B cell (primary cell): ENCODE data around the gene OR52E2. TPM values are rescaled to one million over a fixed set of nuclear protein-coding genes. Genes with fewer than 3 reads are reported as not detected.

Experiments
- ATAC-seq: fragments of 200-7000 bp; cut with Tn5 transposase; one replicate; pipeline ENCODE4 v1.10.0; 2021; ENCODE audit warnings: low read depth, mild to moderate bottlenecking, moderate number of reproducible peaks, moderate library complexity
- CTCF ChIA-PET: fragments of 350-600 bp; sonication (Branson Sonifier 250); formaldehyde crosslinking; loops from one replicate; lab custom pipeline; 2021; ENCODE audit warnings: antibody characterized with exemption, inconsistent platforms; lab: Charles Lee
- POLR2A ChIA-PET: fragments of 350-600 bp; sonication (Branson Sonifier 250); formaldehyde crosslinking; loops from one replicate; lab custom pipeline; 2021; ENCODE audit warnings: antibody characterized with exemption; lab: Charles Lee
- DNase-seq: peaks from one replicate; pipeline ENCODE4 v3.0.0; 2013
- H2AFZ ChIP-seq: 2 replicates; pipeline ENCODE4 v1.6.1; 2012; ENCODE audit warnings: mild to moderate bottlenecking, low read depth, low read length; ENCODE audit not compliant: insufficient read depth, poor library complexity, severe bottlenecking
- H3K27ac ChIP-seq, 2 donors: 1 replicate in 1 of 2; 2 replicates in 1 of 2; pipeline ENCODE4 v1.5.1; 2012 to 2013; ENCODE audit warnings: low read length in 2 of 2, mild to moderate bottlenecking in 2 of 2, moderate library complexity in 1 of 2
- H3K27me3 ChIP-seq, 4 experiments: fragments of 200-600 bp in 1 of 4; sonication (generic) in 1 of 4; replicated peaks in 1 of 4; 1 replicate in 2 of 4; 2 replicates in 2 of 4; pipeline versions ENCODE4 v1.6.1 to v1.7.0; 2013 to 2016; ENCODE audit warnings: low read length in 3 of 4, mild to moderate bottlenecking in 2 of 4, mixed read lengths in 1 of 4, moderate library complexity in 1 of 4; ENCODE audit not compliant: insufficient read depth in 4 of 4, control insufficient read depth in 3 of 4; ENCODE audit errors: control extremely low read depth in 1 of 4
- H3K36me3 ChIP-seq, 2 experiments: replicated peaks in 1 of 2; 1 replicate in 1 of 2; 2 replicates in 1 of 2; pipeline versions ENCODE4 v1.6.1 to v1.7.1; 2013; ENCODE audit warnings: low read length in 1 of 2; ENCODE audit not compliant: insufficient read depth in 2 of 2, control insufficient read depth in 1 of 2; ENCODE audit errors: control extremely low read depth in 1 of 2, extremely low read depth in 1 of 2
- H3K4me1 ChIP-seq, 2 donors: fragments of 200-600 bp in 1 of 2; sonication (generic) in 1 of 2; 1 replicate in 1 of 2; 2 replicates in 1 of 2; pipeline versions ENCODE4 v1.5.1 to v1.6.1; 2013 to 2017; ENCODE audit warnings: low read length in 2 of 2; ENCODE audit not compliant: control insufficient read depth in 2 of 2, insufficient read depth in 2 of 2
- H3K4me2 ChIP-seq: replicated peaks from 2 replicates; pipeline ENCODE3; 2012; ENCODE audit warnings: mild to moderate bottlenecking, low read depth, low read length; ENCODE audit not compliant: poor library complexity, severe bottlenecking
- H3K4me3 ChIP-seq, 5 experiments: fragments of 200-600 bp in 1 of 5; sonication (generic) in 1 of 5; 1 replicate in 3 of 5; 2 replicates in 2 of 5; pipeline versions ENCODE4 v1.5.1 to v1.7.0; 2011 to 2016; ENCODE audit warnings: low read length in 4 of 5, mild to moderate bottlenecking in 4 of 5, low read depth in 2 of 5, control low read depth in 1 of 5, moderate library complexity in 1 of 5; ENCODE audit not compliant: insufficient read depth in 1 of 5; ENCODE audit errors: control extremely low read depth in 1 of 5, extremely low read depth in 1 of 5
- H3K79me2 ChIP-seq: fragments of 200-600 bp; sonication (generic); one replicate; pipeline ENCODE4 v1.6.0; 2016; ENCODE audit warnings: low read length; ENCODE audit not compliant: control insufficient read depth, insufficient read depth
- H3K9ac ChIP-seq: fragments of 200-600 bp; sonication (generic); 2 replicates; pipeline ENCODE4 v1.6.1; 2017; ENCODE audit warnings: mild to moderate bottlenecking, low read length, moderate library complexity
- H3K9me3 ChIP-seq, 3 donors: one replicate each; pipeline versions ENCODE4 v1.6.1 to v1.7.1; 2013; ENCODE audit warnings: low read length in 2 of 3; ENCODE audit not compliant: control insufficient read depth in 2 of 3, insufficient read depth in 1 of 3; ENCODE audit errors: control extremely low read depth in 1 of 3
- H4K20me1 ChIP-seq: 2 replicates; pipeline ENCODE4 v1.6.0; 2012; ENCODE audit warnings: mild to moderate bottlenecking, low read length; ENCODE audit not compliant: insufficient read depth, control insufficient read depth, poor library complexity, severe bottlenecking
- H3K27ac Mint-ChIP-seq: one replicate; pipeline ENCODE4 v1.8.0; 2021; ENCODE audit warnings: mixed read lengths
- H3K27me3 Mint-ChIP-seq: one replicate; pipeline ENCODE4 v1.8.0; 2021; ENCODE audit warnings: mixed read lengths
- H3K4me1 Mint-ChIP-seq: one replicate; pipeline ENCODE4 v1.8.0; 2021; ENCODE audit warnings: mixed read lengths
- H3K4me3 Mint-ChIP-seq: one replicate; pipeline ENCODE4 v1.8.0; 2021; ENCODE audit warnings: mixed read lengths
- H3K9me3 Mint-ChIP-seq: one replicate; pipeline ENCODE4 v1.8.0; 2022; ENCODE audit warnings: mixed read lengths; ENCODE audit not compliant: insufficient read depth
- EZH2 ChIP-seq: IDR thresholded peaks from 2 replicates; pipeline ENCODE4 v1.6.1; 2012; ENCODE audit warnings: borderline replicate concordance, low read depth, mild to moderate bottlenecking, moderate library complexity, low read length; ENCODE audit not compliant: insufficient read depth, poor library complexity, severe bottlenecking
- WGBS: methylation state at CpG from one replicate; pipeline ENCODE4 v1.1.5; 2013; ENCODE audit warnings: missing lambda C conversion rate; ENCODE audit not compliant: insufficient coverage; 5-methylcytosine and 5-hydroxymethylcytosine counted together
- intact Hi-C: fragments of 100-400 bp; cut with micrococcal nuclease; formaldehyde crosslinking; loops from one replicate; pipeline ENCODE4 v1.10.0; 2022
- polyA plus RNA-seq: library from polyadenylated mRNA; depleted of rRNA; stranded (reverse); fragments of >200 nt; gene quantifications from 2 replicates; pipeline ENCODE4 v1.2.3, GENCODE V29; 2012
- total RNA-seq, 2 donors: library from RNA; stranded (reverse); fragments of 120-200 nt in 1 of 2; gene quantifications; 1 replicate in 1 of 2; 2 replicates in 1 of 2; pipeline versions ENCODE4 v1.2.3 to v1.2.4, GENCODE V29; 2013 to 2022
- TF ChIP-seq, protein P1 (sequence below): fragments of 200-600 bp; IDR thresholded peaks from one replicate; pipeline ENCODE4 v1.8.0; 2022; ENCODE audit warnings: antibody characterized with exemption, mild to moderate bottlenecking

Gene OR52E2
- total and polyA plus RNA-seq, 2 donors (not counting 1 experiment from before 2014, with no cell fraction given): not detected

DNA sequence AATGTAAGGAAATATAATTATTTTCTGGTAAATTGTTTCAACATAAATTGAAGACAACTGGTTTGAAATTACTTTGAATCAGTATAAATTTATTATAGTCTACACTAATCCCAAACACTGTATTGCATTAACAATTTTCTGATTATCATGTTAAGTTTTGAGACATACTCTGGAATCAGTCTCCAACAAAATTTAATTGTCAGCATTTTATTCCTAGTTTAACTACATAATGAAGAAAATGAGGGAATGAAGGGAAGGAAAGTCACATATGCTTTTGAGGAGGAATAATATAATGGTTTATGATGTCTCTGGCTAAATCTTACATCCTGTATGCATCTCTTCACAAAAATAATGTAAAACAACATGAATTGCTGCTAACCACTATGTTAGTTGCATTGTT, 24.2 kb upstream of the OR52E2 start:
- no peaks in the 10 kb centered on the region for H3K4me1 Mint-ChIP-seq
- no peak overlapping the region for H2AFZ ChIP-seq
- no peaks in the 10 kb centered on the region for H3K79me2 ChIP-seq
- no peak overlapping the region for H3K27ac ChIP-seq
- H3K36me3 ChIP-seq: no peaks in the 10 kb centered on the region
- TF ChIP-seq, protein P1, sequence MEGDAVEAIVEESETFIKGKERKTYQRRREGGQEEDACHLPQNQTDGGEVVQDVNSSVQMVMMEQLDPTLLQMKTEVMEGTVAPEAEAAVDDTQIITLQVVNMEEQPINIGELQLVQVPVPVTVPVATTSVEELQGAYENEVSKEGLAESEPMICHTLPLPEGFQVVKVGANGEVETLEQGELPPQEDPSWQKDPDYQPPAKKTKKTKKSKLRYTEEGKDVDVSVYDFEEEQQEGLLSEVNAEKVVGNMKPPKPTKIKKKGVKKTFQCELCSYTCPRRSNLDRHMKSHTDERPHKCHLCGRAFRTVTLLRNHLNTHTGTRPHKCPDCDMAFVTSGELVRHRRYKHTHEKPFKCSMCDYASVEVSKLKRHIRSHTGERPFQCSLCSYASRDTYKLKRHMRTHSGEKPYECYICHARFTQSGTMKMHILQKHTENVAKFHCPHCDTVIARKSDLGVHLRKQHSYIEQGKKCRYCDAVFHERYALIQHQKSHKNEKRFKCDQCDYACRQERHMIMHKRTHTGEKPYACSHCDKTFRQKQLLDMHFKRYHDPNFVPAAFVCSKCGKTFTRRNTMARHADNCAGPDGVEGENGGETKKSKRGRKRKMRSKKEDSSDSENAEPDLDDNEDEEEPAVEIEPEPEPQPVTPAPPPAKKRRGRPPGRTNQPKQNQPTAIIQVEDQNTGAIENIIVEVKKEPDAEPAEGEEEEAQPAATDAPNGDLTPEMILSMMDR: no peak
- TF ChIP-seq EZH2: no peak
- no peak overlapping the region for H3K4me2 ChIP-seq
- no peaks in the 10 kb centered on the region for H3K4me1 ChIP-seq
- H3K9me3 ChIP-seq: no peaks in the 10 kb centered on the region
- H3K27me3 ChIP-seq: no peaks in the 10 kb centered on the region
- H3K9ac ChIP-seq: no peak overlapping the region
- no peak overlapping the region for H3K4me3 Mint-ChIP-seq
- intact Hi-C loops: no loop called here
- H3K27me3 Mint-ChIP-seq: no peaks in the 10 kb centered on the region
- no peak for DNase-seq
- H3K4me3 ChIP-seq: no peak overlapping the region
- ChIA-PET POLR2A (no interaction called here), CTCF (no interaction called here)
- H3K9me3 Mint-ChIP-seq: no peaks in the 10 kb centered on the region
- H3K27ac Mint-ChIP-seq: no peak overlapping the region
- ATAC-seq: no peak
- H4K20me1 ChIP-seq: no peaks in the 10 kb centered on the region

DNA sequence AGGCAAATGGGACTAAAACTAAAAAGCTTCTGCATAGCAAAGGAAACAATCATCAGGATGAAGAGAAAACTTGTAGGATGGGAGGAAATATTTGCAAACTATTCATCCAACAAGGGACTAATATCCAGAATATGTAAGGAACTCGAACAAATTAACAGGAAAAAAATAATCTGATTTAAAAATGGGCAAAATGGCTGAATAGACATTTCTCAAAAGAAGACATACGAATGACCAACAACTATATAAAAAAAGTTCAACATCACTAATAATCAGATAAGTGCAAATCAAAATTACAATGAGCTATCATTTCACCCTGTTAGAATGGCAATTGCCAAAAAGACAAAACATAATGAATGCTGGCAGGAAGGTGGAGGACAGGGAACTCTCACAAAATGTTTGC, 22.0 kb upstream of the OR52E2 start:
- peaks cover 3% of the 10 kb centered on the region for H3K27me3 Mint-ChIP-seq
- H3K9me3 ChIP-seq: no peaks in the 10 kb centered on the region
- DNase-seq (no peak), ATAC-seq (no peak)
- H3K27me3 ChIP-seq: no peaks in the 10 kb centered on the region
- ChIA-PET POLR2A (no interaction called here), CTCF (no interaction called here)
- H3K79me2 ChIP-seq: no peaks in the 10 kb centered on the region
- H3K9me3 Mint-ChIP-seq: no peaks in the 10 kb centered on the region
- H3K36me3 ChIP-seq: no peaks in the 10 kb centered on the region
- no peaks in the 10 kb centered on the region for H3K4me1 ChIP-seq
- no CpG with 5 or more reads among the region's 2 CpGs for WGBS
- H3K27ac ChIP-seq: no peak overlapping the region
- H2AFZ ChIP-seq: no peak overlapping the region
- H3K4me3 Mint-ChIP-seq: no peak overlapping the region
- no peaks in the 10 kb centered on the region for H3K4me1 Mint-ChIP-seq
- H3K4me2 ChIP-seq: no peak overlapping the region
- no peaks in the 10 kb centered on the region for H4K20me1 ChIP-seq
- H3K27ac Mint-ChIP-seq: no peak overlapping the region
- no peak overlapping the region for H3K9ac ChIP-seq
- TF ChIP-seq, protein P1: no peak
- no peak for TF ChIP-seq EZH2
- no peak overlapping the region for H3K4me3 ChIP-seq
- intact Hi-C loops: no loop called here
